Measurements from ENCODE around the gene WDR20.

DNA sequence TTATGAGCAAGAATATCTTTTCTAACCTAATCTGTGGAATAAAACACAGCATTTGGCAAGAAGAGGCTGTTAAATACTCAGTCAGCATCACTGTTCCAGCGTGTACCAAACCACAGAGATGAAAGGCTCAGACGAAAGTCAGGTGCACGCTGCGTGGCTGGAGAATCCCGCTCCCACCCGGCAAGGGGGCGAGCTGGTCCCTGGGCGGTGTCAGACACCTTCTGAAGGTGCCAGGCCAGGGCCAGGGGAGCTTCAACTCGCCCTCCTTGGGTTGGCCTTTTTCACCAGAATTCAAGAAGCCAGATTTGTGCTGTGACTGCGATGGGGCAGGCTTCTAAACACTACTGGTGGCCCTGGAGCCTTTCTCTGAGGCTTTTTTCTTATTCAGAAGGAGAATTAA, 73.1 kb downstream of the WDR20 start:
- TF ChIP-seq, protein P1, sequence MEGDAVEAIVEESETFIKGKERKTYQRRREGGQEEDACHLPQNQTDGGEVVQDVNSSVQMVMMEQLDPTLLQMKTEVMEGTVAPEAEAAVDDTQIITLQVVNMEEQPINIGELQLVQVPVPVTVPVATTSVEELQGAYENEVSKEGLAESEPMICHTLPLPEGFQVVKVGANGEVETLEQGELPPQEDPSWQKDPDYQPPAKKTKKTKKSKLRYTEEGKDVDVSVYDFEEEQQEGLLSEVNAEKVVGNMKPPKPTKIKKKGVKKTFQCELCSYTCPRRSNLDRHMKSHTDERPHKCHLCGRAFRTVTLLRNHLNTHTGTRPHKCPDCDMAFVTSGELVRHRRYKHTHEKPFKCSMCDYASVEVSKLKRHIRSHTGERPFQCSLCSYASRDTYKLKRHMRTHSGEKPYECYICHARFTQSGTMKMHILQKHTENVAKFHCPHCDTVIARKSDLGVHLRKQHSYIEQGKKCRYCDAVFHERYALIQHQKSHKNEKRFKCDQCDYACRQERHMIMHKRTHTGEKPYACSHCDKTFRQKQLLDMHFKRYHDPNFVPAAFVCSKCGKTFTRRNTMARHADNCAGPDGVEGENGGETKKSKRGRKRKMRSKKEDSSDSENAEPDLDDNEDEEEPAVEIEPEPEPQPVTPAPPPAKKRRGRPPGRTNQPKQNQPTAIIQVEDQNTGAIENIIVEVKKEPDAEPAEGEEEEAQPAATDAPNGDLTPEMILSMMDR (IDR thresholded peaks at IDR 0.05; ENCODE audit: poor library complexity): no peak
- no peak for TF ChIP-seq EZH2 (IDR thresholded peaks at IDR 0.05; ENCODE audit: borderline replicate concordance)

All from hepatocyte (in vitro differentiated cells).